Femur (tissue), 1 donor: ENCODE results near the gene ENTREP3.
"Not testable (repeated sequence)": the region's sequence is repeated elsewhere in the genome, so short reads cannot be mapped to it uniquely, and the experiment has no call there.

Experiments
- DNase-seq: peaks from one replicate; pipeline ENCODE4 v3.0.0-alpha.2; 2017

ENTREP3 gene

GRCh38 chr1:155250246-155250632 is 5.0 kb downstream of the ENTREP3 start:
- DNase-seq: peak; percentile 41

DNA sequence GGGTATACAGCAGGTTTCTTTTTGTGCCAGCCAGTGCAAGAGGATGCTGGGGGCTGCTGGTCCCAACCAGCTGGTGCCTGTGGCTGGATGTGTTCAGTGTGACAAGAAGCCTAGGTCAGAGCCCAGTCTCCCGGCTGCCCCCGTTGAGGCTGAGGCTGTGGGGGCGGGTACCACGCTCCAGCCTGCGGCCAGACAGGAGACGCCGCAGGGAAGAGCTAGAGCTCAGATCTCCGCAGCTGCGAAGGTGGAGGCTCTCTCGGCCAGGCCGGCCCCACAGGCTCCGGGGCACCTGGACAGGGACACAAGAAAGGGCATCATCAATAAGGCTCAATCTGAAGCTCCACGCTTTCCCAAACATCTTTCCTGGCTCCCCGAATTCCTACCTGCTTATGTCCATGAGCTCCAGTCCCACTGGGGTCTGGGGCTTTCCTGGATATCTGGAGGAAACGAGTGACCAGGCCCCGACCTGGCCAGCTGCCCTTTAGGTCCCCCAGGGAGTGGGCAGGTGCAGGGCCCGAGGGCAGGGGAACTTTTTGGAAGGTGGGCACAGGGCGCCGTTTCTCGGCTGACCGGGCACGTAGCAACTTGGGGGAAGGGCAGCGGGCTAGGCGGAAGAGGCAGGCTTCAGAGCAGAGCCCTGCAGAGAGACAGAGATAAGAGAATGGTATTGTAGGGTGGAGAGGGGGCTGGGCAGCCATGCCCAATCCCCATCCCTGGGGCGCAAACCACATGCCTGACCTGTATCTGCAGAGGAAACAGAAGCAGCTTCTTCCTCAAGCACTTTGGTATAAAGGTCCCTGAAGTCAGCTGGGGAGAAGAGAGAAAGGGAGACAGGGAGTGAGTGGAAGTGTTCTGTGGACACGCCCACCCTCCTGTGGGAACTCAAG is 7.4 kb downstream of the ENTREP3 start:
- DNase-seq: no peak

DNA sequence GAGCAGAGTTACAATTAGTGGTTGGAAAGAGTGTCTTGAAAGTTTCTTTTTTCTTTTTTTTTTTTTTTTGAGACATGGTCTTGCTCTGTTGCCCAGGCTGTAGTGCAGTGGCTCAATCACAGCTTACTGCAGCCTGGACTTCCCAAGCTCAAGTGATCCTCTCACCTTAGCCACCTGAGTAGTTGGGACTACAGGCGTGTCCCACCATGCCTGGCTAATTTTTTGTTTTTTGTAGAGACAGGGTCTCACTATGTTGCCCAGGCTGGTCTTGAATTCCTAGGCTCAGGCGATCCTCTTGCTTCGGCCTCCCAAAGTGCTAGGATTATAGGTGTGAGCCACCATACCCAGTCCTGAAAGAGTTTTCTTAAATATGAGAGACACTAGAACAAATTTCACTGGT is 8.5 kb downstream of the ENTREP3 start:
- not testable (repeated sequence) for DNase-seq

DNA sequence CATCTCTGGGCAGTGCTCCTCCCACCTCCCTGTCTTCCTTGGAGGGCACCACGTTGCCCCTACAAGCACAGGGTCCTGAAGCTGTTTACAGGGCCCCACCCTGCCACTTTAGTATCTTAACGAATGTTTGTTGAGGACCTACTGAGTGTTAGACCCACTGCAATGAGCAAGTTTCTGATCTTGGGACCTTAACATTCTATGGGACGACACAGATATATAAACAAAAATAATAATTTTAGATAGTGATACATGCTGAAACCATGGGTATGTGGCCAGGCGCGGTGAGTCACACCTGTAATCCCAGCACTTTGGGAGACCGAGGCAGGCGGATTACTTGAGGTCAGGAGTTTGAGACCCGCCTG is 10.1 kb downstream of the ENTREP3 start:
- DNase-seq: no peak

- DNase-seq: peak; percentile 99
These were observed 10.7 kb downstream of the ENTREP3 start for GRCh38 chr1:155244368-155245162.

DNA sequence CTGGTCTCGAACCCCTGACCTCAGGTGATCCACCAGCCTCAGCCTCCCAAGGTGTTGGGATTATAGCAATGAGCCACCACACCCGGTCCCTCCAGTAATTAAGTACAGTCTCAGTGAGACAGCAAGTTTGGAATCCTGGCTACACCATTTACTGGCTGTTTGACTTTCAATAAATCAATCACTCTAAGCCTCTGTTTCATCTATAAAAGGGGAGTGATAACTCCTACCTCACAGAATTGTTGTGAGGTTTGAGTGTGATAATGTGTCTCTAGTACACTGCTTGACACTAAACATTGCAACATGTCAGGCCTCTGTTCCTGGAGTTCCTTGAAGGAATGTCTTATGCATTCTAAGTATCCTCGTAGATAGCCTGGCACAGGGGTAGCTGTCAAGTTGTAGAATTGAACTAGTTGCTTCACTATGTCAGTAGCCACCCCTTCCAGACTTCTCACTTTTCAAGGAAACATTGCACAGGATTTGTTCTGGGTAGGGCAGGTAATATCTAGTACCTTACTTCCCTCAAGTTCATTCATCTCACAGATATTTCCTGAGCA is 12.4 kb downstream of the ENTREP3 start:
- no peak for DNase-seq

GRCh38 chr1:155241841-155242264 is 13.4 kb downstream of the ENTREP3 start:
- no peak for DNase-seq

DNA sequence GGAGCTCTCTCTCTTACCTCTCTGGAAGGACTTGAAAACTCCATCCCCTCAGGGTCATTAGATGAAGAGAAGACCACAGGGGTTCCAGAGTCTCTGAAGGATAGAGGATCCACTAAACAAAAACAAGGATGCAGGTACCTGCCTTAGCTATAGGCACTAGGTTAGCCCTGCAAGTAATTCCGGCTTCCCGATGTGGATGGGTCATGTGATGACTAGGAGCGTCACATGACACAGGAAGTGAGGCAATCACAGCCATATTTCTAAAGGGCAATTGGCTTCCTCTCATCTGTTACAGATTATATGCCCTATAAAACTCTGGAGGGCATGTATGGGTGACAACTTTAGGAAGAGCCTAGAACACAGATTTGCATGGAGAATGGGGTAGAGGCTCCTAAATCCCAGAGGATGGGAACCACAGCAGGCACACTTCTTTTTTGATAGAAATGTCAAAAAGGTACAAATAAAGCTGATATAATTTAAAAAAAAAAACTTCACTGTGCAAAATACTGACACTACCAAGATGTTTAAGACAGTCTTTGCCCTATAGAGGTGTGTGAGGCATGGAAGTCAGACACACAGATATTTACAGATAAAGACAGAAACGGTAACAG is 14.1 kb downstream of the ENTREP3 start:
- peak; percentile 86 for DNase-seq

GRCh38 chr1:155236451-155236850 is 18.8 kb downstream of the ENTREP3 start:
- no peak for DNase-seq

- DNase-seq: not testable (repeated sequence)
These were observed 19.9 kb downstream of the ENTREP3 start for GRCh38 chr1:155235375-155235774.

DNA sequence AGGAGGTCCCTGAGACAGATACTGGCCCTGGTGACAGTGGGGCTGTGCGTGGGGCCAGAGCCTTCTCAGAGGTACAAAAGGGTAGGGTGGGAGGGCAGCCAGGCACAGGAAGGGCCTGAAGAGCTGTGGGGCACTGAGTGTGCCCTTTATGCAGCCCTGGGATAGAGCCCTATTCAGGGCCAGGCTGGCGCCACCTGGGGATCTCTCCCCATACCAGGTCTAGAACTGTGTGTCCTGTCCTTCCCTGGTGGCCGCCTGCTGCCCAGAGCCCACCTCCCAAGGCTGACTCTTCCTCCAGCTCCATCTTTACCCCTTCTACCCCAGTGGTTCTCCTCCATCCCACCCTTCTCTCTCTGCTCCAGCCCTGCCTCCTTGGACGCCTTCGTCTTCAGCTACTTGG is 21.8 kb downstream of the ENTREP3 start:
- DNase-seq: not testable (repeated sequence)

DNA sequence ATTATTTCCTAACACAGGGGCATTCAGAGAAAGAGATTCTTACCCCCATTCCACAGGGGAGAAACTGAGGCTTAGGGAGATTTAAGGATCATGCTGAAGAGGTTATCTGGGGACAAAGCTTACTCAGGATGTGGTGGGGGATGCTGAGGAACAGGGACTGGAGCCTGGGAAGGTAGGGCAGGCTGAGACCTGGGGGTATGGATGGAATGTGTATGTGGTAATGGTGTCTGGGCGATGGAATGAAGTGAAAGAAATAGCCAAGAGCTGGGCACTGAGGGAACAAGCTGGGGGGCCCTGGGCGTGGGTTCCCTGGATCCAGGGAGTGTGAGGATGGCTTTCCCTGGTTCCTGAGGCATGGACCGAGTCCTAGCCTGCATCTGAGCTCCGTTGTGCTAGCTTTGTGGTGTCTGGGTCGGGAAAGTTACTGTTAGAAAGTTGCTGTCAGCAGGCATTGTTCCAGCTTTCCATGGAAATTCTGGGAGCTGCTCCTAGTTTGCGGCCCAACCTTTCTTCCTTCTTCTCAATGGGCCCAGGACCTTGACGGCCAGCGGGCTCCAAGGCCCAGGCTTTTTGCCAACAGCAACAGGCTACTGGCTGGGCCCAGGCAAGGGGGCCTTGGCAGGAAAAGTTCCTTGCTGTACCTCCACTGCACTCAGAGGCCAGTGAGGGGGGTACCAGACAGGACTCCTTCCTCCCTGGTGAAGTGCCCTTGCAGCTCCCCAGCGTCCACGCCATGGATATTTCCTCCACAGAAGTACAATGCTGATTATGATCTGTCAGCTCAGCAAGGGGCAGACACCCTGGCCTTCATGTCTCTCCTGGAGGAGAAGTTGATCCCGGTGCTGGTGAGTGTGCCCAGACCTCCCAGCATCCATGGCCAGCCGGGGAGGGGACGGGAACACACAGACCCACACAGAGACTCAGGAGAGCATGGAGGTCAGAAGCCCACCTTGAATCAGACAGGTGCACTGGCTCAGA is 23.0 kb downstream of the ENTREP3 start:
- DNase-seq: peak; percentile 94

DNA sequence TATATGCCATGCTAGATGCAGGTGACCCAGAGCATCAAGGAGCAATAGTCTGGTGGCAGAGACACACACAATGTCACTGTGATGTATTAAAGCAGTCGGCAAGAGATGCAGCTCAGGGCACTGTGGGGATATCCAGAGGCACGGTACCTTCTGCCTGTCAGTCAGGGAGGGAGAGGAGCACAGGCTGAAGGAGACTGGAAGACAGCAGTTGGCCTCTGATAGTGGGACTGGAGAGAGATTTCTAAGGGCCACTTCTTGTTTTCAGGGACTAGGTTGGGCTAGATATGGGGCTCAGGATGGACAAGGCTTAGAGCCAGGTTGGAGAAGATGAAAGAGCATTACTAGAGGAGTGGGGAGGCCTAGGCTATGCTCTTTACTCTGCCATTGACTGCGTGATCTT is 24.0 kb downstream of the ENTREP3 start:
- not testable (repeated sequence) for DNase-seq

DNA sequence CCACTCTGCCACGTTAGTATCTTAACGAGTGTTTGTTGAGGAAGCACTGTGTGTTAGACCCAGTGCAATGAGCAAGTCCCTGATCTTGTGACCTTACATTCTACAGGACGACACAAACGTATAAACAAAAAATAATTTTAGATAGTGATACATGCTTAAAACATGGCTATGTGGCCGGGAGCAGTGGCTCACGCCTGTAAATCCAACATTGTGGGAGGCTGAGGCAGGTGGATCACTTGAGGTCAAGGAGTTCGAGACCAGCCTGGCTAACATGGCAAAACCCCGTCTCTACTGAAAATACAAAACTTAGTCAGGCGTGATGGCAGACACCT is 27.2 kb downstream of the ENTREP3 start:
- DNase-seq: no peak

DNA sequence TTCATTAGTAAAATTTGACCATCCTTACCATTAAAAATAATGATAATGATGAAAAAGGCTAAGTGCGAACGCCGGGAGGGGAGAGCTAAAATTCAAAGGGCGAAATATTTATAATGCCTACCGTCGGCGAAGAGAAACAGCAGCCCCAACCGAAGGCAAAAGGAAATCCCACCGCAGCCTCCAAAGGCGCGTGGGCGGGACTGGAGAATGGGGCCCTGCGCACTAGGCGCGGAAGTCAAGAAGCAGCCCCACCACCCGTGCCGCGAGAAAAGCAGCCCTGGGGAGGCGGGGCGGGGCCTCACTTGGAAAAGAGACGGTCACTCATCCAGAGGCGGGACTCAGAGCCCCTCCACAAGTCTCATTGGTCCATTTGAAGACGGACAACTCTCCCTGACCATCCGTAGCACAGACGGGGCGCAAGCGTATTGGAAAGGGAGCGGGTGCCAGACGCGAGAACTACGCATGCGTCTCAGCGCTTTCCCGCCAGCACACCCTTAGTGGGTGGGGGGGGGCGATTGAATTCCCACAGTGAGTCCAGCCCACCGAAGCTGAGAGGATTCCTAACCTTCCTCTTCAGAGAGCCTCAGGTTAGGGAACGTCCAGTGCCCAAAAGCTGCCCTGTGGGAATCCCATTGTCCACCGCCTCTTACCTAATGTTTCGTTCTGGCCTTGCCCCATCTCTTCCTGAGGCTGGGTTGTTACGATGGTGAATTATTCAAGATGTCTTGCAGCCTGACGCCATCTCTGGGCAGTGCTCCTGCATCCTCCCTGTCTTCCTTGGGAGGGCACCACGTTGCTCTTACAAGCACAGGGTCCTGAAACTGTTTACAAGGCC is 27.8 kb downstream of the ENTREP3 start:
- peak; percentile 100 for DNase-seq

DNA sequence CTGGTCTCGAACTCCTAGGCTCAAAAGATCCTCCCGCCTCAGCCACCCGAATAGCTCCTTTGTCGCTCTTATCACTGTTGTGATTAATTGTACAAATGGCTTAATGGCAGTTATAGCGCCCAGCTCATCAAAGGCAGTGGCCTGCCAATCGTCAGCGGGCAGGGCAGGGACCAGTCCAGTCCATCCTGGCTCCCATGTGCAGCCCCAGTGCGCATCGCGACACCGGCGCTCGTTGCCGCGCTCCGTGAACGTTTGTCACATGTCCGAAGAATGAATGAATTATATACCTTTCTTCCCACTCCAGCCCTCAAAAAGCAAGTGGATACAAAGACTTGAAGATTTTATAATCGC is 28.4 kb downstream of the ENTREP3 start:
- DNase-seq: no peak

- DNase-seq: peak; percentile 86
These were observed 28.9 kb downstream of the ENTREP3 start for GRCh38 chr1:155226188-155226909.

- not testable (repeated sequence) for DNase-seq
These were observed 29.9 kb downstream of the ENTREP3 start for GRCh38 chr1:155225404-155225759.

- DNase-seq: no peak
These were observed 32.2 kb downstream of the ENTREP3 start for GRCh38 chr1:155223047-155223446.

DNA sequence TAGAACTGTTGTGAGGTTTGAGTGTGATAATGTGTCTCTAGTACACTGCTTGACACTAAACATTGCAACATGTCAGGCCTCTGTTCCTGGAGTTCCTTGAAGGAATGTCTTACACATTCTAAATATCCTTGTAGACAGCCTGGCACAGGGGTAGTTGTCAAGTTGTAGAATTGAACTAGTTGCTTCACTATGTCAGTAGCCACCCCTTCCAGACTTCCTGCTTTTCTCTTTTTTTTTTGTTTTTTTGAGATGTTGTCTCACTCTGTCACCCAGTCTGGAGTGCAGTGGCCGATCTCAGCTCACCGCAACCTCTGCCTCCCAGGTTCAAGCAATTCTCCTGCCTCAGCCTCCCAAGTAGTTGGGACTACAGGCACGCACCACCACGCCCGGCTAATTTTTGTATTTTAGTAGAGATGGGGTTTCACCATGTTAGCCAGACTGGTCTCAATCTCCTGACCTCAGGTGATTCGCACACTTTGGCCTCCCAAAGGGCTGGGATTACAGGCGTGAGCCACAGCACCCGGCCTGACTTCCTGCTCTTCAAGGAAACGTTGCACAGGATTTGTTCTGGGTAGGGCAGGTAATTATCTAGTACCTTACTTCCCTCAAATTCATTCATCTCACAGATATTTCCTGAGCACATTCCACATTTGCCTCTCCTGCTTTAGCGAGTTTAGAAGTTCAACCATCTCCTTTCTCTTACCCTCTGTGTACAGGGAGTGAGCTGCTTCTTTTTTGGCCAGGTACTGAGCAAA is 34.9 kb downstream of the ENTREP3 start:
- not testable (repeated sequence) for DNase-seq
